HL-60 (cell line): ENCODE measurements around the gene CTXN1.
"Not testable (repeated sequence)": the region's sequence is repeated elsewhere in the genome, so short reads cannot be mapped to it uniquely, and the experiment has no call there.

Experiments used
- CTCF ChIP-seq: IDR thresholded peaks from one replicate; pipeline ENCODE4 v1.5.1; 2011; ENCODE audit warnings: low read length, control low read depth, inconsistent platforms; ENCODE audit not compliant: insufficient read depth
- POLR2AphosphoS5 ChIP-seq: IDR thresholded peaks from 2 replicates; pipeline ENCODE4 v1.6.1; 2012; ENCODE audit warnings: low read depth
- SPI1 ChIP-seq: IDR thresholded peaks from 2 replicates; pipeline ENCODE4 v1.6.1; 2012; ENCODE audit warnings: low read depth, mild to moderate bottlenecking, borderline replicate concordance

DNA sequence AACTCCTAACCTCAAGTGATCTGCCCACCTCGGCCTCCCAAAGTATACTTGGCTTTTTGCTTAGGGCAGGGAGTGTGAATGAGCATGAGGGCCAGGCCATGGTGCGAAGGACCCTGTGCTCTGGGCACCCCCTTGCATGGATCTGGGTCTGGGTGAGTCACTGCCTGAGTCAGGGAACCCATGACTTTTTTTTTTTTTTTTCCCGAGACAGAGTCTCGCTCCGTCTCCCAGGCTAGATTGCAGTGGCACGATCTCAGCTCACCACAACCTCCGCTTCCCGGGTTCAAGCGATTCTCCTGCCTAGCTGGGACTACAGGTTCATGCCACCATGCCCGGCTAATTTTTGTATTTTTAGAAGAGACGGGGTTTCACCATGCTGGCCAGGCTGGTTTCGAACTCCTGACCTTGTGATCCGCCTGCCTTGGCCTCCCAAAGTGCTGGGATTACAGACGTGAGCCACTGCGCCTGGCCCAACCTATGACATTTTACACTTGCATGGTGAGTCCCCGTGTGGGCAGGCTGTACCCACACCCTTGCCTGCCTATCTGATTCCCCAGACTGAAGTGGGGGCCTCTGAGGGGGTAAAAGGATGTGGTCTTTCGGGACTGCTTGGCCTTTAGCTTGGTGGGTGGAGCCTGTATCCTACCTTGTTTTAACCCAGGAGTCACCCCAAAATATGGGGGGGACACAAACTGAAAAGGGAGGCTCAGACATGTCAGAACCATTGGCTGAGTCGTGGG is 32.4 kb downstream of the CTXN1 start:
- TF ChIP-seq CTCF, POLR2AphosphoS5, SPI1: not testable (repeated sequence)
